Nephron progenitor cell (in vitro differentiated cells): ENCODE measurements around the gene TOP1.

Source experiments
- DNase-seq: peaks from one replicate; pipeline ENCODE4 v3.0.0; 2021
- H3K27ac Mint-ChIP-seq: 2 replicates; pipeline ENCODE4 v1.8.0; 2021; ENCODE audit warnings: mild to moderate bottlenecking, moderate library complexity, mixed read lengths
- H3K27me3 Mint-ChIP-seq: 2 replicates; pipeline ENCODE4 v1.8.0; 2021; ENCODE audit warnings: mild to moderate bottlenecking, low read depth, mixed read lengths; ENCODE audit not compliant: poor library complexity
- H3K36me3 Mint-ChIP-seq: 2 replicates; pipeline ENCODE4 v1.8.0; 2021; ENCODE audit warnings: low read depth, mixed read lengths
- H3K4me1 Mint-ChIP-seq: 2 replicates; pipeline ENCODE4 v1.8.0; 2021; ENCODE audit warnings: mixed read lengths
- H3K4me3 Mint-ChIP-seq: 2 replicates; pipeline ENCODE4 v1.8.0; 2021; ENCODE audit warnings: mild to moderate bottlenecking, moderate library complexity, mixed read lengths
- H3K9me3 Mint-ChIP-seq: 2 replicates; pipeline ENCODE4 v1.8.0; 2021; ENCODE audit warnings: mild to moderate bottlenecking, moderate library complexity, mixed read lengths
- CTCF ChIP-seq: fragments of 200-600 bp; sonication (generic); IDR thresholded peaks from 2 replicates; pipeline ENCODE4 v1.5.0; 2021; ENCODE audit warnings: antibody characterized with exemption

Gene TOP1

GRCh38 chr20:41087777-41088176 is 59.2 kb downstream of the TOP1 start:
- no peak for DNase-seq
- no peaks in the 10 kb centered on the region for H3K9me3 Mint-ChIP-seq
- no peaks in the 10 kb centered on the region for H3K4me1 Mint-ChIP-seq
- H3K27ac Mint-ChIP-seq = no peak overlapping the region
- no peak for TF ChIP-seq CTCF
- H3K36me3 Mint-ChIP-seq = peaks cover 96% of the 10 kb centered on the region
- H3K4me3 Mint-ChIP-seq = no peak overlapping the region
- no peaks in the 10 kb centered on the region for H3K27me3 Mint-ChIP-seq

- Mint-ChIP-seq H3K27ac (no peak overlapping the region), H3K36me3 (peaks cover 92% of the 10 kb centered on the region), H3K9me3 (no peaks in the 10 kb centered on the region), H3K4me3 (no peak overlapping the region), H3K27me3 (no peaks in the 10 kb centered on the region), H3K4me1 (peaks cover 4% of the 10 kb centered on the region)
- DNase-seq = no peak
- no peak for TF ChIP-seq CTCF
Measured at GRCh38 chr20:41089555-41089954, 60.9 kb downstream of the TOP1 start.

GRCh38 chr20:41091927-41092326 is 63.3 kb downstream of the TOP1 start:
- DNase-seq = no peak
- H3K4me1 Mint-ChIP-seq = peaks cover 7% of the 10 kb centered on the region
- no peaks in the 10 kb centered on the region for H3K9me3 Mint-ChIP-seq
- H3K36me3 Mint-ChIP-seq = peaks cover 83% of the 10 kb centered on the region
- TF ChIP-seq CTCF = no peak
- H3K4me3 Mint-ChIP-seq = no peak overlapping the region
- peak overlapping the region; percentile 82 for H3K27ac Mint-ChIP-seq
- no peaks in the 10 kb centered on the region for H3K27me3 Mint-ChIP-seq

- peaks cover 83% of the 10 kb centered on the region for H3K36me3 Mint-ChIP-seq
Measured at GRCh38 chr20:41094353-41095055, 65.9 kb downstream of the TOP1 start.

GRCh38 chr20:41095110-41095969 is 66.7 kb downstream of the TOP1 start:
- Mint-ChIP-seq H3K27me3 (no peaks in the 10 kb centered on the region), H3K27ac (no peak overlapping the region), H3K36me3 (peaks cover 83% of the 10 kb centered on the region), H3K9me3 (no peaks in the 10 kb centered on the region), H3K4me1 (peaks cover 7% of the 10 kb centered on the region), H3K4me3 (no peak overlapping the region)
- TF ChIP-seq CTCF = peak; percentile 89
- DNase-seq = peak; percentile 49

More at GRCh38 chr20:41094353-41095055, 65.9 kb downstream of the TOP1 start:
- no peak overlapping the region for H3K4me3 Mint-ChIP-seq
- H3K4me1 Mint-ChIP-seq = peaks cover 7% of the 10 kb centered on the region
- no peak for DNase-seq
- no peak for TF ChIP-seq CTCF
- no peaks in the 10 kb centered on the region for H3K27me3 Mint-ChIP-seq
- H3K27ac Mint-ChIP-seq = peak overlapping the region; percentile 97
- H3K9me3 Mint-ChIP-seq = no peaks in the 10 kb centered on the region
